Measurements from ENCODE around the gene DDX47.

The DDX47 gene

DNA sequence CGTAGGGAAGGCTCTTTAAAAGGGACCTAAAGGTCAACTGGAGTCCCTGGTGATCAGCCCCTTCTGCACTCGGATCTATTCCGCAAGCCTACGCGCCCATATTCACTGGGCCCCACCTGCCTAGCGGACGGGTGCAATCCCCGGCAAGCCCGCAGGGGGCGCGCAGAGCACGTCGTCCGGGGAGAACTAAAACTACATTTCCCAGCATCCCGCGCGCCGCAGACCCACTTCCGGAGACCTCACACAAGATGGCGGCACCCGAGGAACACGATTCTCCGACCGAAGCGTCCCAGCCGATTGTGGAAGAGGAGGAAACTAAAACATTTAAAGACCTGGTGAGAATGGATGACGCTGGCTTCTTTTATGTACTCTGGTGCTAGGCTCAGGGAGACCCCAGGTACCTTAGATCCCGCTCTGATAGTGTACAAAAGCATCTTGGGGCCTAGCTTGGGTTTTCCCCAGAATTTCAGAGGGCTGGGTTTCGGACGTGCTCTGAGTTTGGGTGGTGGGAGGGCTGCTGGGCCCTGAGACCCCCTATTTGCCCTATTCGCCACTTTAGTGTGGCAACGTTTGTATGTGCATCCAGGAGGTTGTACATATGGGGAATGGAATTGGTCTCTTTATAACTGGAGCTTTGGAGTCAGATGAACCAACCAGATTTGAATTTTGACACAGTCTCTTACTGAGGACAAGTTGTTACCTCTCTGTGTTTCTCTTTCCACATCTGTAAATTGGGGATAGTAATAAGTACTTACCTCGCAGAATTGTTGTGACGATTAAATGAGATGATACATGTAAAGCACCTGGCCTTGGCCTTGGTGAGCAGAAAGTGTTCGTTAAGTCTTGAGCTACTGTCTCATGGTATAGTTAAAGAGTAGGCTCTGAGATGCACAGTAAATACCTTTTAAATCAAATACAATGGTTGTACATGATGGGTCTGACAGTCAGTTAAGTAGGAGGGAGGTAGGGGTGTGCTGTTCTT lies at the start of gene DDX47:
TSS of gene DDX47 (plus strand) at position 227 of the 982 bp plus-strand sequence. CDS start at position 249, 22 bp downstream.
- DNase-seq: peak; percentile 94

DNA sequence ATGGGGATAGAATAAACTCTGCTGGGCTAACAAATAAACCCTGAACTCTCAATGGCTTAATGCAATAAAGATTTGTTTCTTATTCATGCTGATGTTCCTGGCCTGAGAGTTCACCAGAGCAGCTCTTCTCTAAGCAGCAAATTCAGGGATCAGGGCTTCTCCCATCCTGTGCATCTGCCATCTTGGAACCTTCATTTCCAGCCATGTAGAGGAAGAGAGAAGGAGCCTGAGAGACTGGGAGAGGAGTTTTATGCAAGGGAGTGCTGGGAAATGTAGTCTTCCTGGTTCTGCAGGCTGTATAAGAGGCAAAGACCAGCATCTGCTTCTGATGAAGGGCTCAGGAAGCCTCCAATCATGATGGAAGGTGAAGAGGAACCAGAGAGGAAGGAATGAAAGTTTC lies 48.3 kb upstream of the DDX47 start:
- DNase-seq: no peak

DNA sequence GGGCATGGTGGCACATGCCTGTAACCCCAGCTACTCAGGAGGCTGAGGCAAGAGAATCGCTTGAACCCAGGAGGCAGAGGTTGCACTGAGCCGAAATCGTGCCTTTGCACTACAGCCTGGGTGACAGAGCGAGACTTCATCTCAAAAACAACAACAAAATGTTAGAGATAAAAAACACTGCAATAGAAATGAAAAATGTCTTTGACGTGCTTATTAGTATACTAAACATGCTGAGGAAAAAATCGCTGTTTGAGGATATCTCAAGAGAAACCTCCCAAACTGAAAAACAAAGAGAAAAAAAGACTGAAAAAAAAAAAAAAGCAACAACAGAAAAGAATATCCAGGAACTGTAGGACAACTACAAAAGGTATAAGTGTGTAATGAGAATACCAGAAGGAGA lies 42.9 kb upstream of the DDX47 start:
- no peak for DNase-seq

DNA sequence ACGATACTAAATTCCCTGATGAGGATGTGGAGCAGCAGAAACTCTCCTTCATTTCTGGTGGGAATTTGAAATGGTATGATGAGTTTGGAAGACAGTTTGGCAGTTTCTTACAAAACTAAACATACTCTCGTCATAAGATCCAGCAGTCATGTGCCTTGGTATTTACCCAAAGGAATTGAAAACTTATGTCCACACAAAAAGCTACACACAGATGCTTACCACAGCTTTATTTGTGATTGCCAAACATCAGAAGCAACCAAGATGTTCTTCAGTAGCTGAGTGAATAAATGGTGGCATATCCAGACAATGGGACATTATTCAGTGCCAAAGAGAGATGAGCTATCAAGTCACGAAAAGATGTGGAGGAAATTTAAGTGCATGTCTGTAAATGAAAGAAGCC lies 38.4 kb upstream of the DDX47 start:
- no peak for DNase-seq

DNA sequence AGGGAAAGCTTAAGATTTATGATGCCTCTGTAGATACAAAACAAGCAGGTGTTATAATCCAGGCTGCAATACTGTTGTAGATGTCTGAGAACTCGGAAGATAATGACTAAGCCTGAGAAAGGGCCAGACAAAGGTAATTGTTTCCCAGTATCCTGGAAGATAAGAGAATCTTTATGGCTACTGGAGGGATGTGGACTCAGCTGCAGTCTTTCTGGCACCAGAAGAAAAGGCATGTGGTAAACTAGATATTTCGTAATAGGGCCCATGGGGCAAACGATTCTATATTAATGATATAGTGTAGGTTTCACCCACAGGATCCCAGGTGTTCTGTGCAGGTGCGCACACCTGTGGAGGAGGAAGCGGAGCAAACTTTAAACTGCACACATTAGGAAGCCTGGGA lies 36.9 kb upstream of the DDX47 start:
- DNase-seq: peak; percentile 75

DNA sequence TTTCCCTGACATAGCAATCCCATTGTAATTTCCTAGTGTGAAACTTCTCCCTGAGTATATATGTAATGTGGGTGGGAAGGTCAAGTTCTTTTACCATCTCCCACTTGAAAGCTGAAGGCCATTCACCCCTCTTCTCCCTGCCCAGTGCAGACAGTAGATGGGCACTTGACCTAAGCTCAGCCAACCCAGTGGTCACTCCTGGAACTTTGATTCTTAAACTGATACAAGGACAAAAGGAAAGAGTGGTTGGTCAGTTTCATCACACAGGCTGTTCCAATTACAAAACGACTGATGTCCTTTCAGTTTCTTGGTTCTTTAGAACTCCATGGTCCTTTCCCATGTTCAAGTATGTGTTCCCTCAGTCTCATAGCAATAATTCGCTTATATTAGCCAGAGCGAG lies 36.1 kb upstream of the DDX47 start:
- DNase-seq: no peak

DNA sequence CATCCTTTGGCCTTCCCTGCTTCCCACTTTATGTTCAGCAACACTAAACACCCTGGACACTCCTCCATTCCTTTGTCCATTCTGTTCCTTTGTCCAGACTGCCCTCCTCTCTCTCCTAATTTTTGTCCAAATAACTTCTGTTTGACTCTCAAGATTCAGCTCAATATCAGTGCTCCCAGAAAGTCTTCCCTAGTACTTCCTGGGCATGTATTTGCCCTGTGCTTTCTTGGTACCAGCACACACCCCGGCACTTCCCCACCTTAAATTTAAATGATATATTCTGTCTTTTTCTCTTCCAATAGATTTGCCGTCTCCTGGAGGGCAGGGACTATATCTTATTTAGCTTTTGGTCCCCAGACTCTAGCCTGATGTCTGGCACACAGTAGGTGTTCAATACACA lies 34.1 kb upstream of the DDX47 start:
- no peak for DNase-seq

DNA sequence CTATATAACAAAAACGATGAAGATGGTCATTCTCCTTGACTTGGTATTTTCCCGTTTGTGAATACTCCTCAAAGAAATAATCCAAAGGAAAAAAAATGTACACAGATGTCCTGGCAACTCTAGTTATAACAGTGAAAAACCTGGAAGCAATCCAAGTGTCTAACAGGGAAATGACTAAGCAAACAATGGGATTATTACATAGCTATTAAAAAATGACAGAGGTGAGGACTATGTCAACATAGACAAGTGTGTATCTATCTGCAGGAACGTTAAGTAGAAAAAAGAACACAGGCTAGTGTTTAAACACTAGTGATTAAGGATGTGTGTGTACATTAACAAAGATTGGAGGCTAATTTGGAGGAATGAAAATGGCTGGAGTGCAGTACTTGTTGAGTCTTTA lies 33.6 kb upstream of the DDX47 start:
- no peak for DNase-seq

DNA sequence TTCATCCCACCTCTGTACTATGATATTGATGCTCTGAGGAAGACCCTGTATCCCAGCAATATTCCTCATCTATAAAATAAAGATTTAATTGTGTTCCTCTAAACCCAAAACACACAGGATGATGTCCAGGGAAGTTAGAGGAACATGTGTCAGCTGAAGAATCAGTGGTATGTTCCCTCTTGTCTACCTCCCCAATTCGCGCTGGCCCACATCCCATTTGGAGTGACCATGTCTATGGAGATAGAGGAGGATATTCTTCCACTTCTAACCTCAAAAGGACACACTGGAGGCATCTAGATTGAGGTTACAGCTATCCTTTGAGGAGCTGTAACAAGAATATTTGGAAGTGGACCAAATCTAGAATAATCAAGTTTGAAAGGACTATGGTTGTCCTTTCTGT lies 29.0 kb upstream of the DDX47 start:
- DNase-seq: no peak

DNA sequence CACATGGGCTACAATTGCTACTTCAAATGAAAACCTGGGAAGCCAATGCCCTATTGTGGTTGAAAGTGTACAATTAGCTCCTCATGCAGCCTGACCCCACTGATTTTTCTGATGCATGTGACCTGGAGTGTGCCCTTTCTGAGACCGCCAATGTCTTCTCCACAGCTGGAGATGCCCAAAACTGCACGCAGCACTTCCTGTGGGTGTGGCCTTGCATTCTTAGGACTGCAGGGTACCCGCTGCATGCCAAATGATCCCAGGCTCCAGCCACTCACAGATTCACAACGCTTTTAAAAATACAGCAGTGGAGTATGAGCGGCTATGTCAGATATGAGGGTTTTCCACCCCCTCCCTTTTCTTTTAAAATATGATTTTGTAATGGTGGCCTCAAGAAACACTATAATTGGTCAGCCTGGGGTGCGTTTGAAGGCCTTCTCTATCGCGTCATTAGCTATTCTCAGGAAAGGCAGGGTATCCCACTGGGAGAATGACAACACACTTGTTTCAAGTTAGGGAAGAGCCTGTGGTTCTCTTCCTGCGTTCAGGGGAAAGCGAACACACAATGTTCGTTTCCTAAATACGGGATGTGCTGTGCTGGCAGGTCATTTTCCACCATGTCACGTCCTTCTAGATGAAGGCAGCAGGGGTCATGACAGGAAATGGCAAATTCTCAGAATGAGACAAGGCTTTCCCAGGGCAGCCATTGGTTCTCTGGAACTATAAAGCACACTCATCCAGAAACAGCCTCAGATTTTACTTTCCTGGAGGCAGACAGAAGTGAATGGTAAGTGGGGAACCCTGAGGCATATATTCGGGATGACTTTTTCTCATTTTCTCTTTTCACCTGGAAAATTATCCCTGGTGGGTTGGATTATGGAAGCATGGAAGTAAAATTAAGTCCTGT lies 28.0 kb upstream of the DDX47 start, which contains the start of gene APOLD1:
TSS of gene APOLD1 (plus strand) at position 749 of the 904 bp plus-strand sequence. CDS start at position 782, 33 bp downstream.
- no peak for DNase-seq

DNA sequence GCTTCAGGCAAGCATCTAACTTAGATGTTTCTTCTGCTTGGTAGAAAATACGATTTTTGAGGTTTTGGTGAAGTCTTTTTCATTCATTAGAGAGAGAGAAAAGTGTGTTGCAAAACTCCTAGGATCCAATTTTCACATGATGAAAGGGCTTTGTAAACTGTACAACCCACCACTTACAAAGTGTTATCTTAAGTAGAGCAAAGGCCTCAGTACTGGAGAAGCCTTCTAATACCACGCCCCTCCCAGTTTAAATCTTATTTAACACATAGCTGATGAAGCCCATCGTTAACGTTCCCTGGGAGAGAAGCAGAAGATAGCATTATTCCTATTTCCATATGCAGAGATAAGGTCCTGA lies 26.8 kb upstream of the DDX47 start:
- DNase-seq: no peak

DNA sequence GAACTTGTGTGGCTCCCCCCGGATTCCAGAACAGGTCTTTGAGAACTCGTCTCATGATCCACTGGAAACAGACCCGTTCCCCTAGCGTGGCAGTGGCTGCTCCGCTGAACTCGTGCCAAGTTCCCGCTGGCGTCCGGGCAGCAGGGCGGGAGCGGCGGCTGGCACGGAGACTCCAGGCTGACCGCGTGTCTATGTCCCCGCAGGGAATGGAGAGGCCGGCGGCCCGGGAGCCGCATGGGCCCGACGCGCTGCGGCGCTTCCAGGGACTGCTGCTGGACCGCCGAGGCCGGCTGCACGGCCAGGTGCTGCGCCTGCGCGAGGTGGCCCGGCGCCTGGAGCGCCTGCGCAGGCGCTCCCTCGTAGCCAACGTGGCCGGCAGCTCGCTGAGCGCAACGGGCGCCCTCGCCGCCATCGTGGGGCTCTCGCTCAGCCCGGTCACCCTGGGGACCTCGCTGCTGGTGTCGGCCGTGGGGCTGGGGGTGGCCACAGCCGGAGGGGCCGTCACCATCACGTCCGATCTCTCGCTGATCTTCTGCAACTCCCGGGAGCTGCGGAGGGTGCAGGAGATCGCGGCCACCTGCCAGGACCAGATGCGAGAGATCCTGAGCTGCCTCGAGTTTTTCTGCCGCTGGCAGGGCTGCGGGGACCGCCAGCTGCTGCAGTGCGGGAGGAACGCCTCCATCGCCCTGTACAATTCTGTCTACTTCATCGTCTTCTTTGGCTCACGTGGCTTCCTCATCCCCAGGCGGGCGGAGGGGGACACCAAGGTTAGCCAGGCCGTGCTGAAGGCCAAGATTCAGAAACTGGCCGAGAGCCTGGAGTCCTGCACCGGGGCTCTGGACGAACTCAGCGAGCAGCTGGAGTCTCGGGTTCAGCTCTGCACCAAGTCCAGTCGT lies 26.2 kb upstream of the DDX47 start:
- peak; percentile 61 for DNase-seq

DNA sequence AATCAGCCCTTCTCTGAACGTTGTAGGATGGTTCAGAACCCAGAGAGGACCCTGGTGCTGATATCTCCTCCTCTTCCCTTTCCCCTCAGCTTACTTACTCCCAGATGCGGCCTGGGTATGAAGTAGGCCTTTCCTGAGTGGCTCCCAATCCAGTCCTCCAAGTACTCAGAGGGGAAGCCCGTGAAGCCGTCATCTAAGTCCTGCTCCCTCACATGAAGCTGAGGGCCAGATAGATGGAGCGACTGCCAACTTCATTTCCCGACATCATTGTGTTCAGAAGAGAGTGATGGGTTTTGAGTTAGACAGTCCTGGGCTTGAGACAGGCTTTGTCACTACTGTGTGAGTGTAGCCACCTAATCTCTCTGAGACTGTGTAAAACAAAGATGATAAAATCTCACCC lies 25.0 kb upstream of the DDX47 start:
- DNase-seq: no peak

DNA sequence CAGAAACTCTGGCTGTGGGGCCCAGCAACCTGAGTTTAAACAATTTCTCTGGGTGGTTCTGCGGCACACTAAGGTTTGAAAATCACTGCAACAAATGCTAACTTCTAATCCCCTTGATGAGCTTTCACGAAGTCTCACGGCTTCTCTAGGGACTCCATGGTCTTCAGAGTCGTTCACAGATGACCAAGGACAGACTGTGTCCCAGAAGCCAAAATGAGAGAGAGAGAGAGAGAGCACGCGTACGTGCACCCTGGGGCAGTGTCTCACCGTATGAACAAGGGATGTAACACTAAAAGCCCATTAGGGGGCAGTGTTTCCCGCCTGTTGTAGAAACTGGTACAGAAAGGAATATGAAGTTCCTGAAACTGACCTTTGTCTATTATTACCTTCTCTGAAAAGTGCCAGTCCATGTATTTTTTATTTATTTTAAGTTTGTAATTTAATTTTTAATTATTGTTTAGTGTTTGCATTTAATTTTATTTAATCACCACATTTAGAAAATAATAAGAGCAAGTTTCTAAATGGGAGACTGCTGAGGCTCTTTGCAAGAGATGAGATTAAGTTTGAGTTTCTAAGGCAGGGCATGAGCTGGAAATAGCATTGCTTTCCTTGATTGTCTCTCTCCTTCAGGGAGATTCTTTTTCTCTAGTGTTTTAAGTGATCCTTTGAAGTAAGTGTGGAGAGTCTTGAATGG lies 24.3 kb upstream of the DDX47 start:
- peak; percentile 74 for DNase-seq

DNA sequence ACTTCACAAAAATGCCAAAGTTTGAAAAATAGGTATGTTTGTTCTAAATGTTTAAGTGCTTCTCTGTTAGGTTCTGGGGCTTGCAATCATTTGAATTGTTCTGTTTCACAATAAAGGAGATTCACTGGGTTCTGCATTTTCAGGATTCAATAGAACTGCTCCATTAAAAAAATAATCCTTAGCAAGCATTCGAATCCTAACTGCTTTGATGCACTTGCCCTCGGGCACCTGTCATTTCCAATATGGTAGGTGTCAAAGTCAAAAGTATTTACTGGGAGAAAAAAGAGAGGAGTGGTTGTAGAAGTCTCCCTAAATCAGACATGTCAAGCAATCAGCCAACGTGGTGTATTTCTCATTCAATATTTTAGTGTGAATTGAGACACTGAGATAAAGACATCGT lies 22.2 kb upstream of the DDX47 start:
- no peak for DNase-seq

DNA sequence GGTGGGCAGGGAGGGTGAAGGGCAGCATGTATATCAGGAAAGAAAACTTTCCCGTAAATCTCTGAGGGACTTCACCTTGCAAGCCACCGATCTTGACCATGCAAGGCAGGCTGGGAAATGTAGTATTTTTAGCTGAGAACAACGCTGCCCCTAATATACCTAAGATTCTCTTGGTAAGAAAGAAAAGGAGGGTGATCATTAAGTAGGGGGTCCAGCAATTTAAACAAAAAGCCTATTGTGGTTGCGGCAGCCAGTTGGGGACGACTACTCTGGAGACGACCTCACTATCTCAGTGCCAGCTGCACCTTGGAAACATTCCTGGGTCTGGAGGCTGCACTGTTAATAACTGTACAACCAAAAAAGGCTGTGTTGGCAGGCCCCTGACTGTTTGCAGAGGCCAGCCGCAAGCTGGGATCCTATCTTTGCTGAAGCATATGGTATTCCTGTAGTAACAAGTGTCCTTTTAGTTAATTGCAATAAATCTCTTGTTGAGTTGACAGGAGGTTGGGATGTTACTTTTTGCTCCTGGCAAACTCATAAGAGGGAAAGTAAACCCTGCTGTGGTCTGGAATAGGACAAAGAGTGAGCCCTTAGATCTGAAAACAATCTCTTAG lies 21.3 kb upstream of the DDX47 start:
- no peak for DNase-seq

DNA sequence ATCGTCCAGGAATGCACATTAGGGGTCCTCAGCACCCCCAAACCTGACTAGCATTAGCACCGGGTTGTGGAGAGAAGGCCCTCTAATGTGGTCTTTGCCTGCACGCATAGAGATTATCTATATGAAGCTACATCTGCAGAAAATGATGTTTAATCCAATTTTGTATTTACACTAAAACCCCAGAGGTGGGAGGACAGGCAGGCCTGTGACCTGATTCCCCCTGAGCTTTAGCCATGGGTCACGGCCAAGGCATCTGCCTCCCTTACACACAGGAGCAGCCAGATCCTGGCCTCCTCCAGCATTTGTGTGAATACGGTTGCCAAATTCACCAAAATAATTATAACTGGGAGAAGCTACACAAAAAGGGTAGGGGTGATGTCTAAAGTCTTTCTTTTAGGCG lies 20.7 kb upstream of the DDX47 start:
- DNase-seq: no peak

DNA sequence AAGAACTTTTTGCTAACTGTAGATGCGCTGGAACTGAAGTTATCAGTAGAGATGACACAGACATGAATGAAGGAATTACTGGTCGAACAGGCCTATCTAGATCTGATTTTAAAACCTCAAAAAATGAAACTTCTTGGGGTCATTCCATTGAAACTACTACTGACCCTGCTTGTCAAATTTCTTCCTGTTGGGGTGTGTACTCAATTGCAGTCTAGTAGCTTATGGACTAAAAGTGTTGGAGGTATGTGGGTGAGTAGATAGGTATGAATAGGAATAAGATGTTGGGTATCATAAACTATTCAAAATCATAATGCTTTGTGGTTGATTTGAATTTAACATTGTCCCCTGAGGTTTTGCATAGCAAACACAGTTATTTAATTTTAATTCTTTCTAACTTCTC lies 18.5 kb upstream of the DDX47 start:
- DNase-seq: no peak

DNA sequence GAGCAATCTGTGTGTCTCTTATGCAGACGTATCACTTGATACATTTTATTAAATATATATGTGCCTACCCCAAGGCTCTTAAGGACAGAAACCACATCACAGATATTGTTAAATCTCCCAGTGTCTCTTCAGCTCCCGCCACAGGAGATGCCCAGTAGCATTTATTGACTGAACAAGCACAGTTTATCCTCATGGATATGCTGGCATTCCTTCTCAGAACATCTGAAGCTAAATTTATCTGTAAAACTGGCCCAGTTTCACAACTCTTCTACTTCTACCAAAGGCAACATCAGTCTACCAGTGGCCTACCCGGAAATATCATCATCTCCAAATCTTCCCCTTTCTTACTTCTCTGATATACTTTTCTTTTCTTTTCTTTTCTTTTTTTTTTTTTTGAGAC lies 17.0 kb upstream of the DDX47 start:
- DNase-seq: no peak

DNA sequence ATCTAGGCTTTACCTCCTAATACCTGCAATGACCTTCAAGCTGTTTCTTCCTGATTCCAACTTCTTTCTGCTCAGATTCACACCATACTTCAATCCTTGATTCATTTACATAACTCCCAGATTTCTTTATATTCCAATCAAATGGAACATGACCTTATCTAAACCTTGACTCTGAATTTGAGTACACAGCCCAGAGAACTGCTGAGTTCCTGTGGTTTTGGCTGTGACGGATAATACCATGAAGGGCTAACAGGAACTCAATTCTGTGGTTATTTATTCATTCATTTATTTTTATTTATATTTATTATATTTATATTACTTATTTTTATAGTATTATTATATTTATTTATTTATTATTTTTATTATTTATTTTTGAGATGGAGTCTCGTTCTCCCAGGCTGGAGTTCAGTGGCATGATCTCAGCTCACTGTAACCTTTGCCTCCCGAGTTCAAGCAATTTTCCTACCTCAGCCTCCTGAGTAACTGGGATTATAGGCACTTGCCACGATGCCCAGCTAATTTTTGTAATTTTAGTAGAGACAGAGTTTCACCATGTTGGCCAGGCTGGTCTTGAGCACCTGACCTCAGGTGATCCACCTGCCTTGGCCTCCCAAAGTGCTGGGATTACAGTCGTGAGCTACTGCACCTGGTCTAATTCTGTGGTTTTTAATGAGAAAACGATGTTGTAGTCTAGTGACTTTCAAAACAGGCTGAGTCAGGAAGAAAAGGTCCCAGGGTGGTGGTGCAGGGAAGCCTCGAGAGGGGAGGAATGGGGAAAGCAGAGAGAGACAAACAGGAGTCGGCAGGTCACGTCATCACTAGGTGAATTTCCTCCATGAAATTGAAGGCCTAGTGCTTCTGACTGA lies 16.0 kb upstream of the DDX47 start:
- no peak for DNase-seq

DNA sequence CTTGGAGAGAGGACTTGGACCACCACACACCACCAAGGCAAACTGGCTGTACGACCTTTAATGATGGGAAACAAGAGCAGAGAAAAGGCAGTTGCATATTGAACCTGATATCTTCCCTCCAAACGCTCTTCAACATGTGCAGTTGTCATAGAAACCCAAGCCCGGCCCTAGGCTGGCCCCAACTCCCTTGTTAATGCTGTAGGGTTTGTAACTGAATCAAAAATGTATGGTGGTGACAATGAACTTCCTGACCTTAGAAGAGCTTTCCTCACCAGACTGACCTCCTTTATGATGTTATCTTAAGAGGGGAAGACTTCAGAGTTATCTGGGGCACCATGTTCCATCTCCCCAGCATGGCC lies 15.4 kb upstream of the DDX47 start:
- no peak for DNase-seq
